ENCODE data around the gene LRRC45. TPM values are rescaled to one million over a fixed set of nuclear protein-coding genes. Genes with fewer than 3 reads are reported as not detected.

The LRRC45 gene
- total and polyA plus RNA-seq, 2 of the 4 experiments (the other 2 are of a cell fraction): 7.2 to 10.2 TPM

- H3K18ac ChIP-seq (ENCODE audit: low read depth, low read length): no peak overlapping the region
- H2BK5ac ChIP-seq (ENCODE audit: low read depth, low read length, poor library complexity, severe bottlenecking): no peak overlapping the region
- H3K9me3 ChIP-seq (ENCODE audit: control insufficient read depth, insufficient read depth, low read length): no peaks in the 10 kb centered on the region
- no peak overlapping the region for H3K14ac ChIP-seq (replicated peaks; ENCODE audit: low read depth, low read length)
- no peak overlapping the region for H3K4me3 ChIP-seq (ENCODE audit: insufficient read depth, low read depth, low read length)
- no peak overlapping the region for H3K27ac ChIP-seq (ENCODE audit: insufficient read depth, low read length)
- H3K9ac ChIP-seq (ENCODE audit: low read depth, low read length): no peak overlapping the region
- no peak overlapping the region for H3K23ac ChIP-seq (ENCODE audit: low read depth, low read length)
- H2AK9ac ChIP-seq (replicated peaks; ENCODE audit: low read depth, low read length, poor library complexity): peak overlapping the region; percentile 57
- peaks cover 6% of the 10 kb centered on the region for H4K20me1 ChIP-seq (ENCODE audit: insufficient read depth, low read length)
- H2BK20ac ChIP-seq (ENCODE audit: low read depth, low read length): no peak overlapping the region
- no peak overlapping the region for H3K56ac ChIP-seq (ENCODE audit: extremely low read depth, insufficient read depth, low read length)
- H3K36me3 ChIP-seq (ENCODE audit: control insufficient read depth, insufficient read depth, low read length): peaks cover 17% of the 10 kb centered on the region
- H2AFZ ChIP-seq (replicated peaks; ENCODE audit: low read length, poor library complexity): peak overlapping the region; percentile 24
- H2BK120ac ChIP-seq (ENCODE audit: low read depth, low read length): no peak overlapping the region
- 0 out of 2 replicates have a peak overlapping the region, but pooled peaks have one; percentile 26 for H3K4ac ChIP-seq (ENCODE audit: low read depth, low read length)
- ATAC-seq (ENCODE audit: low read depth): no peak; the same call in none of the 2 replicates
- 89% methylated on average over 18 of the region's 25 CpGs; no CpG with 5 or more reads in 1 of the 2 experiments for WGBS, 2 experiments (ENCODE audit: extremely low coverage in 2 of 2, insufficient read length in 1 of 2)
- no peaks in the 10 kb centered on the region for H3K27me3 ChIP-seq (ENCODE audit: control insufficient read depth, insufficient read depth, low read length)
- H3K9me1 ChIP-seq (ENCODE audit: insufficient read depth, low read length): no peaks in the 10 kb centered on the region
- ChIA-PET POLR2A (ENCODE audit: unreplicated experiment) (no interaction called here), CTCF (interaction anchor here (1.2 kb wide), 1 partner anchor 31 kb away, joined by 3 read pairs; no protein-coding TSS in a partner anchor)
- H4K5ac ChIP-seq (ENCODE audit: low read depth, low read length): no peak overlapping the region
- peaks cover 13% of the 10 kb centered on the region for H3K4me1 ChIP-seq (ENCODE audit: control insufficient read depth, insufficient read depth, low read length)
- peak overlapping the region; percentile 52 for H2AK5ac ChIP-seq (ENCODE audit: low read depth, low read length)
- H4K8ac ChIP-seq (ENCODE audit: low read depth in 2 of 2, low read length in 2 of 2): peak overlapping the region in 1 of 2 experiments; percentile 13; a peak in 1 of 4 replicates
- no peak overlapping the region for H3K4me2 ChIP-seq (ENCODE audit: low read depth, low read length)
- dilution Hi-C loops (cut with HindIII; ENCODE audit: low sequenced_read_pairs, unreplicated experiment) (no loop called here), intact Hi-C loops (cut with micrococcal nuclease) (loop anchor here (1.0 kb wide), 1 partner anchor 13 kb away; no protein-coding TSS in a partner anchor), in situ Hi-C loops (cut with MboI; ENCODE audit: low sequenced_read_pairs) (no loop called here)
- DNase-seq: no peak
- no peak overlapping the region for H4K91ac ChIP-seq (ENCODE audit: insufficient read depth, low read depth, low read length)
- no TSS peak for BruUV-seq (replicated peaks)
- peaks cover 9 to 30% of the 10 kb centered on the region in 2 experiments; a peak in 3 of 4 replicates for H3K79me1 ChIP-seq (ENCODE audit: low read depth in 1 of 2, low read length in 2 of 2)
- H2BK15ac ChIP-seq (ENCODE audit: low read depth, low read length): no peak overlapping the region
- TF ChIP-seq MAFK (IDR thresholded peaks at IDR 0.05; ENCODE audit: low read depth, low read length) (no peak), NFE2L2 (IDR thresholded peaks at IDR 0.05; ENCODE audit: low read depth, low read length) (no peak), CHD1 (IDR thresholded peaks at IDR 0.05; ENCODE audit: low read depth, low read length) (no peak), ELK1 (IDR thresholded peaks at IDR 0.05; ENCODE audit: borderline replicate concordance, low read depth, low read length) (no peak), MAZ (IDR thresholded peaks at IDR 0.05; ENCODE audit: borderline replicate concordance, low read depth, low read length) (no peak), BHLHE40 (IDR thresholded peaks at IDR 0.05; ENCODE audit: low read depth, low read length) (no peak), RCOR1 (IDR thresholded peaks at IDR 0.05; ENCODE audit: insufficient replicate concordance, low read length) (no peak), RFX5 (IDR thresholded peaks at IDR 0.05; ENCODE audit: low read depth, low read length) (no peak), CEBPB (IDR thresholded peaks at IDR 0.05; ENCODE audit: low read depth, low read length) (no peak), MXI1 (IDR thresholded peaks at IDR 0.05; ENCODE audit: borderline replicate concordance, low read depth, low read length) (no peak), SMC3 (IDR thresholded peaks at IDR 0.05; ENCODE audit: low read depth, low read length) (no peak), RAD21 (IDR thresholded peaks at IDR 0.05; ENCODE audit: low read length) (no peak)
- TF ChIP-seq, protein P1, sequence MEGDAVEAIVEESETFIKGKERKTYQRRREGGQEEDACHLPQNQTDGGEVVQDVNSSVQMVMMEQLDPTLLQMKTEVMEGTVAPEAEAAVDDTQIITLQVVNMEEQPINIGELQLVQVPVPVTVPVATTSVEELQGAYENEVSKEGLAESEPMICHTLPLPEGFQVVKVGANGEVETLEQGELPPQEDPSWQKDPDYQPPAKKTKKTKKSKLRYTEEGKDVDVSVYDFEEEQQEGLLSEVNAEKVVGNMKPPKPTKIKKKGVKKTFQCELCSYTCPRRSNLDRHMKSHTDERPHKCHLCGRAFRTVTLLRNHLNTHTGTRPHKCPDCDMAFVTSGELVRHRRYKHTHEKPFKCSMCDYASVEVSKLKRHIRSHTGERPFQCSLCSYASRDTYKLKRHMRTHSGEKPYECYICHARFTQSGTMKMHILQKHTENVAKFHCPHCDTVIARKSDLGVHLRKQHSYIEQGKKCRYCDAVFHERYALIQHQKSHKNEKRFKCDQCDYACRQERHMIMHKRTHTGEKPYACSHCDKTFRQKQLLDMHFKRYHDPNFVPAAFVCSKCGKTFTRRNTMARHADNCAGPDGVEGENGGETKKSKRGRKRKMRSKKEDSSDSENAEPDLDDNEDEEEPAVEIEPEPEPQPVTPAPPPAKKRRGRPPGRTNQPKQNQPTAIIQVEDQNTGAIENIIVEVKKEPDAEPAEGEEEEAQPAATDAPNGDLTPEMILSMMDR (conservative IDR thresholded peaks at IDR 0.05; ENCODE audit: low read depth, low read length): no peak
Observed at GRCh38 chr17:81990836-81991683, 32.0 kb upstream of the LRRC45 start.

Data from IMR-90 (cell line).